Pancreas (tissue), 10 donors: Measurements from ENCODE around the gene ZNG1B. TPM values are rescaled to one million over a fixed set of nuclear protein-coding genes. Genes with fewer than 3 reads are reported as not detected.
"Not testable (repeated sequence)": the region's sequence is repeated elsewhere in the genome, so short reads cannot be mapped to it uniquely, and the experiment has no call there.

Experiments
- ATAC-seq, 4 donors: fragments of 200-7000 bp; cut with Tn5 transposase; one replicate each; pipeline versions ENCODE4 v1.8.0 to v1.9.1; 2020; ENCODE audit warnings: mild to moderate bottlenecking in 4 of 4, moderate library complexity in 4 of 4
- DNase-seq, 6 donors: peaks; one replicate each; pipeline ENCODE4 v3.0.0-alpha.2; 2020
- FAIRE-seq: peaks from 2 replicates; lab custom pipeline; 2012; peaks lifted over from hg19 to GRCh38; lab: Jason Lieb, UNC
- H3K27ac ChIP-seq, 4 donors: fragments of 200-600 bp; sonication (generic); 1 replicate in 3 of 4; 2 replicates in 1 of 4; pipeline versions ENCODE4 v1.5.0 to v1.8.0; 2020
- H3K27me3 ChIP-seq, 4 donors: fragments of 200-600 bp; one replicate each; pipeline ENCODE4 v1.8.0; 2021
- H3K36me3 ChIP-seq, 3 donors: fragments of 200-600 bp; sonication (generic) in 1 of 3; one replicate each; pipeline versions ENCODE4 v1.5.0 to v1.8.0; 2020 to 2021
- H3K4me1 ChIP-seq, 3 donors: fragments of 200-600 bp; one replicate each; pipeline ENCODE4 v1.8.0; 2021
- H3K4me3 ChIP-seq, 4 donors: fragments of 200-600 bp; sonication (generic) in 2 of 4; one replicate each; pipeline versions ENCODE4 v1.5.0 to v1.8.0; 2020 to 2021
- H3K9me3 ChIP-seq, 4 donors: fragments of 200-600 bp; one replicate each; pipeline ENCODE4 v1.8.0; 2021
- WGBS, 2 donors: extraction: QIAGEN DNeasy Blood & Tissue Kit; methylation state at CpG; one replicate each; pipeline ENCODE4 v1.1.7; 2013; 5-methylcytosine and 5-hydroxymethylcytosine counted together
- intact Hi-C, 3 donors: fragments of 100-400 bp; cut with DNase I; formaldehyde crosslinking; loops; one replicate each; pipeline versions ENCODE4 v1.11.1 to v1.14.2; 2022
- polyA plus RNA-seq, 2 donors: library from polyadenylated mRNA; stranded (reverse); fragments of 200-250 nt; gene quantifications; one replicate each; pipeline ENCODE4 v1.2.3, GENCODE V29; 2013
- total RNA-seq, 6 donors: library from RNA; stranded (reverse); fragmentation: NEBNext Ultra II Directional in 4 of 6; extraction: Animal tissue kit (Norgen Biotek cat#: 25700) in 4 of 6; gene quantifications; one replicate each; pipeline versions ENCODE4 v1.2.1 to v1.2.4, GENCODE V29; 2021 to 2023
- donor health status: healthy with polysubstance abuse.
- donor health status: DM: no; HTN: no; CAD: no; lungs with moderate emphysema.
- donor health status: DM: no; HTN: no; CAD: no.
- donor health status: control.
- donor health status: control.
- donor health status: Bipolar disorder and iron deficiency.
- donor health status: DM: yes; HTN: yes; CAD: no.
- donor health status: DM: no; HTN: no; CAD: no.
- donor health status: DM: no; HTN: no; CAD: no.
- donor health status: DM: yes; HTN: yes; CAD: no.

Gene ZNG1B
- total and polyA plus RNA-seq, 8 donors = 13.0 to 31.5 (median 17.9) TPM

GRCh38 chr2:113515995-113516394, 78.5 kb downstream of the ZNG1B start:
- H3K36me3 ChIP-seq, H3K4me3 ChIP-seq, H3K27me3 ChIP-seq, ATAC-seq, H3K27ac ChIP-seq, DNase-seq, H3K9me3 ChIP-seq, H3K4me1 ChIP-seq, FAIRE-seq, intact Hi-C loops: not testable (repeated sequence)
- 67 to 76% methylated on average over 3 of the region's 3 CpGs for WGBS, 2 donors

GRCh38 chr2:113517025-113517424, 79.5 kb downstream of the ZNG1B start:
- intact Hi-C loops, H3K27ac ChIP-seq, H3K4me1 ChIP-seq: not testable (repeated sequence)

GRCh38 chr2:113520837-113521236, 83.3 kb downstream of the ZNG1B start:
- H3K9me3 ChIP-seq, H3K27ac ChIP-seq, intact Hi-C loops, DNase-seq, H3K27me3 ChIP-seq, ATAC-seq, H3K4me1 ChIP-seq, H3K36me3 ChIP-seq, H3K4me3 ChIP-seq, FAIRE-seq: not testable (repeated sequence)
- WGBS, 2 donors = 77 to 85% methylated on average over 6 of the region's 6 CpGs

More at GRCh38 chr2:113517025-113517424, 79.5 kb downstream of the ZNG1B start:
- not testable (repeated sequence) for FAIRE-seq, H3K9me3 ChIP-seq, DNase-seq, H3K27me3 ChIP-seq, H3K4me3 ChIP-seq, H3K36me3 ChIP-seq, ATAC-seq
- WGBS, 2 donors = no CpG with 5 or more reads among the region's 2 CpGs

GRCh38 chr2:113521492-113521891, 84.0 kb downstream of the ZNG1B start:
- intact Hi-C loops, H3K4me1 ChIP-seq, H3K4me3 ChIP-seq, H3K36me3 ChIP-seq, ATAC-seq, H3K9me3 ChIP-seq, DNase-seq, H3K27me3 ChIP-seq, H3K27ac ChIP-seq, FAIRE-seq: not testable (repeated sequence)
- WGBS, 2 donors = 68 to 71% methylated on average over 5 of the region's 5 CpGs

- H3K4me1 ChIP-seq, H3K4me3 ChIP-seq, H3K27ac ChIP-seq, H3K36me3 ChIP-seq, FAIRE-seq, ATAC-seq, intact Hi-C loops, H3K9me3 ChIP-seq, DNase-seq, H3K27me3 ChIP-seq: not testable (repeated sequence)
- WGBS, 2 donors = 38 to 54% methylated on average over 1 of the region's 1 CpG
These were observed 87.5 kb downstream of the ZNG1B start for GRCh38 chr2:113524986-113525385.

GRCh38 chr2:113527350-113528045, 90.0 kb downstream of the ZNG1B start:
- H3K4me3 ChIP-seq, H3K27ac ChIP-seq, H3K4me1 ChIP-seq, H3K9me3 ChIP-seq, H3K27me3 ChIP-seq, DNase-seq, H3K36me3 ChIP-seq, intact Hi-C loops, FAIRE-seq: not testable (repeated sequence)
- WGBS, 2 donors = 7 to 10% methylated on average over 5 to 6 of the region's 12 CpGs
- peak; percentile 82 to 99 (median 97) for ATAC-seq

- WGBS, 2 donors = 35 to 55% methylated on average over 4 of the region's 5 CpGs
These were observed 90.6 kb downstream of the ZNG1B start for GRCh38 chr2:113528126-113528525.

GRCh38 chr2:113528904-113529303, 91.4 kb downstream of the ZNG1B start:
- FAIRE-seq, ATAC-seq, H3K9me3 ChIP-seq, intact Hi-C loops, H3K36me3 ChIP-seq, H3K4me1 ChIP-seq, DNase-seq, H3K27ac ChIP-seq, H3K4me3 ChIP-seq, H3K27me3 ChIP-seq: not testable (repeated sequence)
- WGBS, 2 donors = 60 to 61% methylated on average over 3 of the region's 3 CpGs

More at GRCh38 chr2:113528126-113528525, 90.6 kb downstream of the ZNG1B start:
- H3K27me3 ChIP-seq, ATAC-seq, FAIRE-seq, H3K4me3 ChIP-seq, H3K9me3 ChIP-seq, H3K36me3 ChIP-seq, intact Hi-C loops, H3K27ac ChIP-seq, DNase-seq, H3K4me1 ChIP-seq: not testable (repeated sequence)

GRCh38 chr2:113532991-113533390, 95.5 kb downstream of the ZNG1B start:
- H3K27ac ChIP-seq, ATAC-seq, intact Hi-C loops, H3K4me3 ChIP-seq, H3K36me3 ChIP-seq, H3K27me3 ChIP-seq, H3K9me3 ChIP-seq, DNase-seq, H3K4me1 ChIP-seq, FAIRE-seq: not testable (repeated sequence)
- 92 to 100% methylated on average over 1 of the region's 4 CpGs for WGBS, 2 donors

- H3K4me3 ChIP-seq, H3K36me3 ChIP-seq, DNase-seq, ATAC-seq, H3K9me3 ChIP-seq, H3K4me1 ChIP-seq, H3K27ac ChIP-seq, intact Hi-C loops, FAIRE-seq, H3K27me3 ChIP-seq: not testable (repeated sequence)
- 65 to 86% methylated on average over 6 of the region's 6 CpGs for WGBS, 2 donors
These were observed 99.1 kb downstream of the ZNG1B start for GRCh38 chr2:113536573-113536972.

- FAIRE-seq, intact Hi-C loops, H3K4me1 ChIP-seq, H3K27ac ChIP-seq, H3K4me3 ChIP-seq, DNase-seq, H3K27me3 ChIP-seq, H3K36me3 ChIP-seq, H3K9me3 ChIP-seq: not testable (repeated sequence)
- peak; percentile 19 to 56 (median 28) for ATAC-seq
- WGBS, 2 donors = 6 to 18% methylated on average over 3 of the region's 5 CpGs
These were observed 103.3 kb downstream of the ZNG1B start for GRCh38 chr2:113540834-113541203.

- H3K9me3 ChIP-seq, H3K4me1 ChIP-seq, FAIRE-seq, intact Hi-C loops, H3K36me3 ChIP-seq, H3K27me3 ChIP-seq: not testable (repeated sequence)
- DNase-seq (peak; percentile 27 to 81 (median 46)), ATAC-seq (peak; percentile 77 to 85 (median 78))
- WGBS, 2 donors = 0 to 1% methylated on average over 40 to 71 of the region's 71 CpGs
- Histone ChIP-seq H3K4me3 (peak overlapping the region; percentile 16 to 67 (median 64)), H3K27ac (peak overlapping the region in 3 of 4 donors; percentile 46 to 86 (median 65))
These were observed 103.9 kb downstream of the ZNG1B start for GRCh38 chr2:113541204-113541975.
